ENCODE measurements around the gene RCOR1.

GRCh38 chr14:102586420-102587104 is 5.9 kb upstream of the RCOR1 start:
- TF ChIP-seq CTCF (IDR thresholded peaks at IDR 0.05) (no peak), POLR2A (IDR thresholded peaks at IDR 0.05) (no peak)

Data from transverse colon (tissue), 3 donors.